ENCODE measurements around the gene TRIM46. TPM values are rescaled to one million over a fixed set of nuclear protein-coding genes. Genes with fewer than 3 reads are reported as not detected.

TRIM46 gene
- total RNA-seq, 1 donor = 6.5 TPM

GRCh38 chr1:155205035-155205434 is 31.4 kb downstream of the TRIM46 start:
- no peak overlapping the region for H3K4me3 ChIP-seq (ENCODE audit: low read depth, low read length)
- no peak for DNase-seq (ENCODE audit: low read depth)
- no peak for TF ChIP-seq CTCF (IDR thresholded peaks at IDR 0.05; ENCODE audit: insufficient read depth, low read depth, low read length)

DNA sequence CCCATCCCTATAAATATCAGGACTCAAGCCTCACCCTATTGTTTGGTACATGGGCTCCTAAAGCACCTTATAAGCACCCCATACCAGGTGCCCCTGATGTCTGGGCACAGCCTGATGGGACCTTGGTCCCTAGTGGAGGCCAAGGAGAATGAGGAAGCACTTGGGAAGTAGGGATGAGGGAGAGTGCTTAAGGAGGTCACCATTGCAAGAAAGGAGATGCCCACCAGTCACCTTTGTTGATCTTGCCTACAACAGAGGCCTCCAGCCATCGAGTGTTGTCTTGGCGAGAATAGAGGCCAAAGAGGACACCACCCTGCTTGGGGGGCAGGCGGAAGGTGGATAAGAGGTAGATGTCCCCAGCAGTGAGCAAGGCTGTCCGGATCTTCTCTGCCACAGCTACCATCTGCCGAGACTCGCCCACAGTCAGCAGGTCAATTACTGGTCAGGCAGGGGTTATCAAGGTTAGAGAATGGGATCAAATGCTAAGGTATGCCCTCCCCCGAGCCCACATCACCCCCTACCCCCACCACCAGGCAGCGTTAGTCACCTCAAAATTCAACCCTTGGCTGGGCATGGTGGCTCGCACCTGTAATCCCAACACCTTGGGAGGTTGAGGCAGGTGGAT is 32.4 kb downstream of the TRIM46 start:
- DNase-seq (ENCODE audit: low read depth) = no peak
- no peak for TF ChIP-seq CTCF (IDR thresholded peaks at IDR 0.05; ENCODE audit: insufficient read depth, low read depth, low read length)
- H3K4me3 ChIP-seq (ENCODE audit: low read depth, low read length) = no peak overlapping the region

DNA sequence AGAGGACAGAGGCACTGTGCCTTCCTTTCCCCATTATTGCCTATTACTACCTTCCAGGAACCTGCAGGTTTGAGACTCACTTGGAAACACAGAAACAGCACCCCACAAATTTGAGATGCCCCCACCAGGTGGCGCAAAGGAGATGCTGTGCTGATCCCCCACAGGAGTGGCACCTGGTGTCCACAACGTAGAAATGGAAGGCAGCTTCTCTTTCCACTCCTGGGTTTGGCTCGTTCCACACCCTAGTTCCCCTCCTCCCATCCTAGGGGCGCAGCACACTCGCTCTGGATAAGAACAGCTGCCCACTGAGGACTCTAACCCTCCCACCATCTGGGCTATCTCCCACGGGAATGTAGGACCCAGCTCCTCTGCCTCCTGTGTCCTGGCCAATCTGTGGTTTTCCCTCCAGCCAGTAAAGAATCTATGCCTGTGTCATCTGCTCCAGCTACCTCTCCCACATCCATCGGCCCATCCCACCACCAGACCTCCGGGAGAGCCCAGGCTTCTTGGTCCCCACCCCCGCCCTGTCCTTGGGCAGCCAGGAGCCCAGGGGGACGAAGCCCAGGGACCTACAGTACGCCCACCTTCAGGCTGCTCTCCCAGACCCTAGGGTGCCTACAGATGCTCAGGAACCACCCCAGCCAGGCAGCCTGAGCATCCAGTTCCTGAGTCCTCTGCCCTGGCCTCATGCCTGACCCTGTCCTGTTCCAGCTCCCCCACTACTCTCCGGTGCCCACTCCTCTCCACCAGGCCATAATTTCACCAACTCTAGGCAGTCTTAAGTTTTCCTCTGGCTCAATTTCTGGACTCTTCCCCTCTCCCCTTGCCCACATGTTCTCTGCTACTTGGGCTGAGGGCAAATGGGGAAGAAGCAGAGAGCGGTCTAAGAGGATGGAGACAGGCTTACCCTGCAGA is 33.5 kb downstream of the TRIM46 start:
- peak overlapping the region; percentile 93 for H3K4me3 ChIP-seq (ENCODE audit: low read depth, low read length)
- peak; percentile 91 for TF ChIP-seq CTCF (IDR thresholded peaks at IDR 0.05; ENCODE audit: insufficient read depth, low read depth, low read length)
- peak; percentile 82 for DNase-seq (ENCODE audit: low read depth)

DNA sequence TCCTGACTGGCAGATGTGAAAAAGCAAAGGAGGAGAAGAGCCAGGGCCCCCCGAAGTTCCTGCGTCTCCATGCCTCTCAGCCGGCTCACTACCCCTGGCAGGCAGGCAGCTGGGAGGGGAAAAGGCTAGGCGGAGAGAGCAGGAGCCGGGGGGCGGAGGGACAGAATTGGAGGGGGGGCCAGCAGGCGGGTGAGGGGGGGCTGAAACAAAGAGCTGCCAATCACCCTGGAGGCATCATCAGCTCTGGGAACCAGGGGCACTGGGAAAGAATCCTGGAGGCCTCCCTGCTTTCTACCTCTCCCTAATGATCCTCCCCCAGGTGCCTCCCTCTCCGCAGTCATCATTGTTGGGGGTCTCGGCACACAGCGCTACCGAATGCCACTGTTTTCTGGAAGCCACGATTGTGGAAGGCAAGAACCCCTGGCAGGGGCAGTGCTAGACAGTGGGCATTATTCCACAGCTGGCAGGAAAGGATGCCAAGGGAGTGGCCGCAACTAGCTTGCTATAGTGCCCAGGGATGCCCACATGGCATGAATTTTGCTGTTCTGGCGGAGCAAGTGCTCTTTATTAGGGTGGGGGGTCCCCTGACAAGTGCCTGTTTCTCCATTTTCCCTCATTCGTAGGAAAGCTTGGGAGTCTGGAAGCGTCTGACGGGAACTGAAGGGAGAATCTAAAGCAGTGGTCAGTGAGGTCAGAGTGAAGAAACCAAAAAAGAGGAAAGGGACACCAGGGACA is 34.3 kb downstream of the TRIM46 start, which contains the start of gene THBS3:
Gene THBS3 (minus strand): TSS at position 92 of the 735 bp plus-strand sequence. CDS start 21 bp downstream, at position 71.
- TF ChIP-seq CTCF (IDR thresholded peaks at IDR 0.05; ENCODE audit: insufficient read depth, low read depth, low read length) = no peak
- no peak for DNase-seq (ENCODE audit: low read depth)
- H3K4me3 ChIP-seq (ENCODE audit: low read depth, low read length) = peak within 1 kb of the TSS; percentile 93

DNA sequence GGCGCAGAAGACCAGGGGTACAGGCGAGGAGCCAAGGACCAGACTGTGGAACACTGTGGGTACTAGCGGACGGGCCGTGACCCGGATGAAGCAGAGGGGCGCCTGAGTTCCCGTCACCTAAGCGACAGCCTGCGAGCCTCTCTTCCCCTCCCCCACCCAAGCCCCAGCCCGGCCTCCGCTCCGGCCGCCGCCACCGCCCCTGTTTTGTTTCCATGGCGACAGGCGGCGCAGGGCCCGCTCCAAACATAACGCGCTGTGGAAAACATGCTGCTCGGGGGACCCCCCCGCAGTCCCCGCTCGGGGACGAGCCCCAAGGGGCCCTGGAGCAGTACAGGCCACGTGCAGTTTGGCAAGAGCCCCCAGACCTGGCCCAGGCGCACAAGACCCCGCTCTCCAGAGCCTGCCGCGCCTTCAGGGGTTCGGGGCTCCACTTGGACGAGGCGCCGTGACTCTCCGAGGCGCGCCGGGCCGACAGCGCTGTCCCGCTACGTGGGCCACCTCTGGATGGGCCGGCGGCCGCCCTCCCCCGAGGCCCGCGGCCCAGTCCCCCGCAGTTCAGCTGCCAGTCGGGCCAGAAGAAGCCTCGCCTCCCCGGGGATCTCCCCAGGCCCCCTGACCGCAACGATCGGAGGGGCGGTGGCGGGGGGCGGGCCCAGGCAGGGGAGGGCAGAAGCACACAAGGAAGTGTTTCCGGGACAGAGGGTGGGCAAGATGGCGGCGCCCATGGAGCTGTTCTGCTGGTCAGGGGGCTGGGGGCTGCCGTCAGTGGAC is 35.1 kb downstream of the TRIM46 start, which contains the start of gene MTX1:
Gene MTX1 (plus strand): TSS at position 155 of the 771 bp plus-strand sequence. CDS start 110 bp downstream, at position 265.
- H3K4me3 ChIP-seq (ENCODE audit: low read depth, low read length) = peak within 1 kb of the TSS; percentile 93
- peak; percentile 85 for DNase-seq (ENCODE audit: low read depth)
- no peak for TF ChIP-seq CTCF (IDR thresholded peaks at IDR 0.05; ENCODE audit: insufficient read depth, low read depth, low read length)

- no peak for DNase-seq (ENCODE audit: low read depth)
- no peak for TF ChIP-seq CTCF (IDR thresholded peaks at IDR 0.05; ENCODE audit: insufficient read depth, low read depth, low read length)
Measured at GRCh38 chr1:155209312-155209721, 35.7 kb downstream of the TRIM46 start.

More at GRCh38 chr1:155209312-155209721, 35.7 kb downstream of the TRIM46 start:
- peak overlapping the region; percentile 93 for H3K4me3 ChIP-seq (ENCODE audit: low read depth, low read length)

Data from fibroblast of villous mesenchyme (primary cell).